GM12878 (cell line): ENCODE measurements around the gene NRBF2. TPM values are rescaled to one million over a fixed set of nuclear protein-coding genes. Genes with fewer than 3 reads are reported as not detected.
A peak's percentile ranks its signal among the peaks of the same experiment; 100 is the strongest.

Experiments used
- BMI1 ChIP-seq: fragments of 450-650 bp; IDR thresholded peaks from 2 replicates; pipeline ENCODE4 v1.6.1; 2016; ENCODE audit warnings: mild to moderate bottlenecking, moderate library complexity, borderline replicate concordance
- CEBPB ChIP-seq, 2 experiments: fragments of 150-350 bp in 1 of 2; IDR thresholded peaks; 2 replicates each; pipeline ENCODE4 v1.6.1; 2012 to 2014; ENCODE audit warnings: low read depth in 2 of 2, low read length in 2 of 2, borderline replicate concordance in 1 of 2, inconsistent platforms in 1 of 2
- CHD4 ChIP-seq: fragments of 200-600 bp; sonication (generic); IDR thresholded peaks from 2 replicates; pipeline ENCODE4 v1.6.1; 2016; ENCODE audit warnings: mild to moderate bottlenecking
- DPF2 ChIP-seq: fragments of 450-650 bp; IDR thresholded peaks from 2 replicates; pipeline ENCODE4 v1.6.1; 2017; ENCODE audit warnings: mild to moderate bottlenecking
- EP300 ChIP-seq, 2 experiments: fragments of 150-350 bp in 1 of 2; IDR thresholded peaks; 2 replicates each; pipeline ENCODE4 v1.6.1; 2011 to 2012; ENCODE audit warnings: low read depth in 2 of 2, low read length in 2 of 2, borderline replicate concordance in 1 of 2, improper control_type of control experiment in 1 of 2, inconsistent platforms in 1 of 2; ENCODE audit not compliant: control insufficient read depth in 1 of 2
- FOXM1 ChIP-seq: IDR thresholded peaks from 2 replicates; pipeline ENCODE4 v1.6.1; 2012; ENCODE audit warnings: low read depth, mild to moderate bottlenecking, inconsistent platforms, low read length, moderate library complexity
- MLLT1 ChIP-seq: fragments of 450-650 bp; IDR thresholded peaks from 2 replicates; pipeline ENCODE4 v1.6.1; 2016; ENCODE audit warnings: mild to moderate bottlenecking
- MTA3 ChIP-seq: IDR thresholded peaks from 2 replicates; pipeline ENCODE4 v1.6.1; 2012; ENCODE audit warnings: low read length, inconsistent platforms, borderline replicate concordance
- MXI1 ChIP-seq: fragments of 150-350 bp; IDR thresholded peaks from 2 replicates; pipeline ENCODE4 v1.6.1; 2011; ENCODE audit warnings: low read depth, mild to moderate bottlenecking, inconsistent platforms, low read length, improper control_type of control experiment
- NFIC ChIP-seq: IDR thresholded peaks from 2 replicates; pipeline ENCODE4 v1.6.1; 2012; ENCODE audit warnings: low read depth, mild to moderate bottlenecking, inconsistent platforms, low read length, moderate library complexity
- NR2C1 ChIP-seq: fragments of 450-650 bp; IDR thresholded peaks from 2 replicates; pipeline ENCODE4 v1.6.1; 2017; ENCODE audit warnings: antibody characterized with exemption, mild to moderate bottlenecking, moderate library complexity
- NR2F1 ChIP-seq: fragments of 450-650 bp; conservative IDR thresholded peaks from 2 replicates; pipeline ENCODE4 v1.6.1; 2017; ENCODE audit warnings: mild to moderate bottlenecking
- RAD21 ChIP-seq: IDR thresholded peaks from 2 replicates; pipeline ENCODE4 v1.6.1; 2011; ENCODE audit warnings: mild to moderate bottlenecking, low read depth, low read length, moderate library complexity; ENCODE audit not compliant: insufficient read depth
- SREBF2 ChIP-seq: IDR thresholded peaks from 2 replicates; pipeline ENCODE4 v1.6.1; 2012; ENCODE audit warnings: mild to moderate bottlenecking, low read length
- SRF ChIP-seq, 2 experiments: IDR thresholded peaks; 2 replicates each; pipeline ENCODE4 v1.6.1; 2011; ENCODE audit warnings: low read depth in 2 of 2, low read length in 2 of 2, mild to moderate bottlenecking in 1 of 2, moderate library complexity in 1 of 2
- TBL1XR1 ChIP-seq: IDR thresholded peaks from 2 replicates; pipeline ENCODE4 v1.6.1; 2012; ENCODE audit warnings: low read depth, low read length, improper control_type of control experiment
- TCF3 ChIP-seq: IDR thresholded peaks from 2 replicates; pipeline ENCODE4 v1.6.1; 2012; ENCODE audit warnings: low read depth, mild to moderate bottlenecking, low read length, borderline replicate concordance; ENCODE audit not compliant: insufficient read depth
- polyA plus RNA-seq, 11 experiments: library from polyadenylated mRNA; depleted of rRNA in 4 of 11; unstranded in 6 of 11; stranded (reverse) in 5 of 11; fragments of >200 nt; fragmentation: Nextera tagmentation in 4 of 11; fragmentation: Illumina TruSeq in 1 of 11; extraction: Ambion mirVana in 4 of 11; extraction: Trizol in 1 of 11; gene quantifications; 1 replicate in 1 of 11; 2 replicates in 10 of 11; pipeline versions ENCODE4 v1.2.1 to v1.2.3, GENCODE V29; 2011 to 2016; ENCODE audit warnings: inconsistent platforms in 2 of 11, missing spikeins in 2 of 11, low read depth in 1 of 11
- total RNA-seq, 4 experiments: library from RNA; depleted of rRNA in 3 of 4; stranded (reverse); fragments of >200 nt in 3 of 4; fragmentation: Illumina TruSeq in 1 of 4; extraction: Trizol in 1 of 4; gene quantifications; 2 replicates each; pipeline versions ENCODE4 v1.2.1 to v1.2.3, GENCODE V29; 2013 to 2021
- TF ChIP-seq, protein P1 (sequence below): IDR thresholded peaks from 2 replicates; pipeline ENCODE4 v1.6.1; 2012; ENCODE audit warnings: low read depth, low read length, improper control_type of control experiment
- TF ChIP-seq, protein P2 (sequence below): fragments of 450-650 bp; IDR thresholded peaks from 2 replicates; pipeline ENCODE4 v1.6.1; 2017; ENCODE audit warnings: mild to moderate bottlenecking, low read depth, inconsistent platforms; ENCODE audit not compliant: poor library complexity, severe bottlenecking
- TF ChIP-seq, protein P3 (sequence below): fragments of 450-650 bp; formaldehyde crosslinking; IDR thresholded peaks from 2 replicates; pipeline ENCODE4 v1.4.0; 2022; ENCODE audit warnings: mild to moderate bottlenecking, moderate library complexity

Gene NRBF2
- total and polyA plus RNA-seq, 10 of the 15 experiments (the other 5 are each of a cell fraction or from before 2014, with no cell fraction given), result 17.8 to 39.8 (median 27.7) TPM

DNA sequence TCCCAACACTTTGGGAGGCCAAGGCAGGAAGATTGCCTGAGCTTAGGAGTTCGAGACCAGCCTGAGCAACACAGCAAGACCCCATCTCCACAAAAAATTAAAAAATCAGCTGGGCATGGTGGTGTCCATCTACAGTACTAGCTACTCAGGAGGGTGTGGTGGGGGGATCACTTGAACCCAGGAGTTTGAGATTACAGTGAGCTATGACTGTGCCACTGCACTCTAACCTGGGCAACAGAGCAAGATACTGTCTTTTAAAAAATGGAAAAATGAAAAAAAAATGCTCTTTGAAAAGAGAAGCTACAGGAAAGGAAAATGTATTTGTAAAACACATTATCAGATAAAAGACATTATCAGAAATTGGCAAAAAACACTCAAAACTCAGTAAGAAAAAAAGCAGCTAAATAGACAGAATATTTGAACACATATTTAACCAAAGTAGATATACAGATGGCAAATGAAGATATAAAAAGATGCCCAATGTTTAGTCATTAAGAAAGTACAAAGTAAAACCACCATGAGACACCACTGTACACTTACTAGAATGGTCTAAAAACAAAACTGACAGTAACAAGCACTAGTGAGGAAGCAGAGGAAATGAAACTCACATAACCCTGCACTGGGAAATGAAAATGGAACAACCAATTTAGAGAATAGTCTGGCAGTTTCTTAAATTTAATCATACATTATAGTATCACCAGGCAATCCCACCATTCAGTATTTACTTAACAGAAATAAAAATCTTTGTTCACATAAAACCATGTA lies 40.5 kb downstream of the NRBF2 start (continued):
- TF ChIP-seq MLLT1, result no peak; the same call in 1 of the 2 replicates
- TF ChIP-seq SREBF2, result no peak
- TF ChIP-seq, protein P1, sequence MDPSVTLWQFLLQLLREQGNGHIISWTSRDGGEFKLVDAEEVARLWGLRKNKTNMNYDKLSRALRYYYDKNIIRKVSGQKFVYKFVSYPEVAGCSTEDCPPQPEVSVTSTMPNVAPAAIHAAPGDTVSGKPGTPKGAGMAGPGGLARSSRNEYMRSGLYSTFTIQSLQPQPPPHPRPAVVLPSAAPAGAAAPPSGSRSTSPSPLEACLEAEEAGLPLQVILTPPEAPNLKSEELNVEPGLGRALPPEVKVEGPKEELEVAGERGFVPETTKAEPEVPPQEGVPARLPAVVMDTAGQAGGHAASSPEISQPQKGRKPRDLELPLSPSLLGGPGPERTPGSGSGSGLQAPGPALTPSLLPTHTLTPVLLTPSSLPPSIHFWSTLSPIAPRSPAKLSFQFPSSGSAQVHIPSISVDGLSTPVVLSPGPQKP, result no peak
- TF ChIP-seq, protein P2, sequence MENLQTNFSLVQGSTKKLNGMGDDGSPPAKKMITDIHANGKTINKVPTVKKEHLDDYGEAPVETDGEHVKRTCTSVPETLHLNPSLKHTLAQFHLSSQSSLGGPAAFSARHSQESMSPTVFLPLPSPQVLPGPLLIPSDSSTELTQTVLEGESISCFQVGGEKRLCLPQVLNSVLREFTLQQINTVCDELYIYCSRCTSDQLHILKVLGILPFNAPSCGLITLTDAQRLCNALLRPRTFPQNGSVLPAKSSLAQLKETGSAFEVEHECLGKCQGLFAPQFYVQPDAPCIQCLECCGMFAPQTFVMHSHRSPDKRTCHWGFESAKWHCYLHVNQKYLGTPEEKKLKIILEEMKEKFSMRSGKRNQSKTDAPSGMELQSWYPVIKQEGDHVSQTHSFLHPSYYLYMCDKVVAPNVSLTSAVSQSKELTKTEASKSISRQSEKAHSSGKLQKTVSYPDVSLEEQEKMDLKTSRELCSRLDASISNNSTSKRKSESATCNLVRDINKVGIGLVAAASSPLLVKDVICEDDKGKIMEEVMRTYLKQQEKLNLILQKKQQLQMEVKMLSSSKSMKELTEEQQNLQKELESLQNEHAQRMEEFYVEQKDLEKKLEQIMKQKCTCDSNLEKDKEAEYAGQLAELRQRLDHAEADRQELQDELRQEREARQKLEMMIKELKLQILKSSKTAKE, result peak; percentile 89
- TF ChIP-seq, protein P3, sequence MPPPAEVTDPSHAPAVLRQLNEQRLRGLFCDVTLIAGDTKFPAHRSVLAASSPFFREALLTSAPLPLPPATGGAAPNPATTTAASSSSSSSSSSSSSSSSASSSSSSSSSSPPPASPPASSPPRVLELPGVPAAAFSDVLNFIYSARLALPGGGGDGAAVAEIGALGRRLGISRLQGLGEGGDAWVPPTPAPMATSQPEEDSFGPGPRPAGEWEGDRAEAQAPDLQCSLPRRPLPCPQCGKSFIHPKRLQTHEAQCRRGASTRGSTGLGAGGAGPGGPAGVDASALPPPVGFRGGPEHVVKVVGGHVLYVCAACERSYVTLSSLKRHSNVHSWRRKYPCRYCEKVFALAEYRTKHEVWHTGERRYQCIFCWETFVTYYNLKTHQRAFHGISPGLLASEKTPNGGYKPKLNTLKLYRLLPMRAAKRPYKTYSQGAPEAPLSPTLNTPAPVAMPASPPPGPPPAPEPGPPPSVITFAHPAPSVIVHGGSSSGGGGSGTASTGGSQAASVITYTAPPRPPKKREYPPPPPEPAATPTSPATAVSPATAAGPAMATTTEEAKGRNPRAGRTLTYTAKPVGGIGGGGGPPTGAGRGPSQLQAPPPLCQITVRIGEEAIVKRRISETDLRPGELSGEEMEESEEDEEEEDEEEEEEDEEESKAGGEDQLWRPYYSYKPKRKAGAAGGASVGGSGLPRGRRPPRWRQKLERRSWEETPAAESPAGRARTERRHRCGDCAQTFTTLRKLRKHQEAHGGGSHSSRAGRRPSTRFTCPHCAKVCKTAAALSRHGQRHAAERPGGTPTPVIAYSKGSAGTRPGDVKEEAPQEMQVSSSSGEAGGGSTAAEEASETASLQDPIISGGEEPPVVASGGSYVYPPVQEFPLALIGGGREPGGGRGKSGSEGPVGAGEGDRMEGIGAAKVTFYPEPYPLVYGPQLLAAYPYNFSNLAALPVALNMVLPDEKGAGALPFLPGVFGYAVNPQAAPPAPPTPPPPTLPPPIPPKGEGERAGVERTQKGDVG, result no peak
- TF ChIP-seq FOXM1, result peak; percentile 83; the same call in 1 of the 2 replicates
- no peak for TF ChIP-seq MXI1
- peak; percentile 93 for TF ChIP-seq NFIC
- no peak for TF ChIP-seq RAD21
- peak; percentile 52; the same call in 1 of the 2 replicates for TF ChIP-seq TBL1XR1
- no peak for TF ChIP-seq SRF (IDR thresholded peaks at IDR 0.05; ENCODE audit: low read depth in 2 of 2, low read length in 2 of 2)
- TF ChIP-seq MTA3, result peak; percentile 88
- TF ChIP-seq BMI1, result peak; percentile 75
- peak; percentile 92 for TF ChIP-seq DPF2
- no peak for TF ChIP-seq CHD4
- TF ChIP-seq TCF3, result no peak
- TF ChIP-seq NR2F1, result peak; percentile 33; the same call in 1 of the 2 replicates
- TF ChIP-seq EP300 (IDR thresholded peaks at IDR 0.05; ENCODE audit: borderline replicate concordance in 1 of 2, control insufficient read depth in 1 of 2, low read depth in 2 of 2, low read length in 2 of 2), result peak; percentile 32 to 86; a peak in 2 of 4 replicates
- TF ChIP-seq NR2C1, result no peak
- TF ChIP-seq CEBPB (IDR thresholded peaks at IDR 0.05; ENCODE audit: borderline replicate concordance in 1 of 2, low read depth in 2 of 2, low read length in 2 of 2), result peak in 1 of 2 experiments; percentile 77; a peak in 1 of 4 replicates
